ENCODE results near the gene NDUFS7.

The NDUFS7 gene

GRCh38 chr19:1360126-1360817, 23.4 kb upstream of the NDUFS7 start:
- DNase-seq (ENCODE audit: low spot score) = no peak
- TF ChIP-seq CTCF (IDR thresholded peaks at IDR 0.05; ENCODE audit: borderline replicate concordance, control extremely low read depth, extremely low read depth, insufficient read depth, missing control alignments) = no peak
- in situ Hi-C loops (cut with MboI; ENCODE audit: low sequenced_read_pairs, unreplicated experiment) = no loop called here

GRCh38 chr19:1360818-1361461, 22.8 kb upstream of the NDUFS7 start:
- no peak for TF ChIP-seq CTCF (IDR thresholded peaks at IDR 0.05; ENCODE audit: borderline replicate concordance, control extremely low read depth, extremely low read depth, insufficient read depth, missing control alignments)
- in situ Hi-C loops (cut with MboI; ENCODE audit: low sequenced_read_pairs, unreplicated experiment) = no loop called here
- DNase-seq (ENCODE audit: low spot score) = no peak

GRCh38 chr19:1361601-1362386, 21.9 kb upstream of the NDUFS7 start:
- in situ Hi-C loops (cut with MboI; ENCODE audit: low sequenced_read_pairs, unreplicated experiment) = no loop called here
- TF ChIP-seq CTCF (IDR thresholded peaks at IDR 0.05; ENCODE audit: borderline replicate concordance, control extremely low read depth, extremely low read depth, insufficient read depth, missing control alignments) = no peak
- peak; percentile 61 for DNase-seq (ENCODE audit: low spot score)

GRCh38 chr19:1362387-1363257, 21.1 kb upstream of the NDUFS7 start:
- in situ Hi-C loops (cut with MboI; ENCODE audit: low sequenced_read_pairs, unreplicated experiment) = no loop called here
- peak; percentile 54 for DNase-seq (ENCODE audit: low spot score)
- TF ChIP-seq CTCF (IDR thresholded peaks at IDR 0.05; ENCODE audit: borderline replicate concordance, control extremely low read depth, extremely low read depth, insufficient read depth, missing control alignments) = no peak

- TF ChIP-seq CTCF (IDR thresholded peaks at IDR 0.05; ENCODE audit: borderline replicate concordance, control extremely low read depth, extremely low read depth, insufficient read depth, missing control alignments) = no peak
- in situ Hi-C loops (cut with MboI; ENCODE audit: low sequenced_read_pairs, unreplicated experiment) = no loop called here
- peak; percentile 46 for DNase-seq (ENCODE audit: low spot score)
Observed at GRCh38 chr19:1363599-1363998, 20.1 kb upstream of the NDUFS7 start.
